GM18858 (cell line): Measurements from ENCODE around the gene HOXB7.

ENCODE experiments used
- ATAC-seq: cut with Tn5 transposase; IDR thresholded peaks from one replicate; pipeline ENCODE4 v1.9.1; 2021; ENCODE audit not compliant: unreplicated experiment

Gene HOXB7

GRCh38 chr17:48568499-48569239 lies 42.1 kb downstream of the HOXB7 start:
- no peak for ATAC-seq

DNA sequence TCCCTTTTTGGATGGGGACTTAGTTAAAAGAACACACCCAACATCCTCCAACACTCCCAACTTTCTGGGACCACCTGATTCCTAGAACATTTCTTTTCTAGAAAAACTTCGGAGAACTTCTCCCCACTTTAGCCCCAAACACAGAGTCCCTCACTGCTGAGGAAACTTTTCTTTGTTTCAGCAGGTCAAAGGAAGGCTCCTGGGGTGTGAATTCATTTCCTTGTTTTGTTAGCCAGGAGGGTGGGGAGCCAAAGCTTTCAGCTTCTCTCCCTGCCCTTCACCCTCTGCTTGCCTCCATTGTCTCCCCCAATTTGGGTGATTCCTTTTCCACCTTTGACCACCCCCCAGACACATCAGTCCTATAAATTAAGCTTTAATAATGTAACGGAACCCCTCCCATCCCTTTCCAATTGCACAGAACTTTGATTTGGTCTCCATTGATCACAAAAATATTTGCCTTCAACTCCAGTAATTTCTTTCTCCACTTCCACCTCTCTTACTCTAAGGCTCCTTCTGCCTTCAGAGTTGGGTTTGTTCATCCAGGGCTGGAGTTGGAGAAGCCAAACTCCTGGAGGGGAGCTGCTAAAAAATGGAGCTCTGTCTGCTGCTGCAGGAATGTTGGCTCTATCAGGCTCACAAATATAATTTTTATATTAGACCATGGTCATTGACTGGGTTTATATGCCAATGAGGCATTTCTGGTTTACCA lies 43.0 kb downstream of the HOXB7 start:
- no peak for ATAC-seq

GRCh38 chr17:48567209-48567608 lies 43.6 kb downstream of the HOXB7 start:
- no peak for ATAC-seq

GRCh38 chr17:48566717-48567116 lies 44.1 kb downstream of the HOXB7 start:
- ATAC-seq: no peak

DNA sequence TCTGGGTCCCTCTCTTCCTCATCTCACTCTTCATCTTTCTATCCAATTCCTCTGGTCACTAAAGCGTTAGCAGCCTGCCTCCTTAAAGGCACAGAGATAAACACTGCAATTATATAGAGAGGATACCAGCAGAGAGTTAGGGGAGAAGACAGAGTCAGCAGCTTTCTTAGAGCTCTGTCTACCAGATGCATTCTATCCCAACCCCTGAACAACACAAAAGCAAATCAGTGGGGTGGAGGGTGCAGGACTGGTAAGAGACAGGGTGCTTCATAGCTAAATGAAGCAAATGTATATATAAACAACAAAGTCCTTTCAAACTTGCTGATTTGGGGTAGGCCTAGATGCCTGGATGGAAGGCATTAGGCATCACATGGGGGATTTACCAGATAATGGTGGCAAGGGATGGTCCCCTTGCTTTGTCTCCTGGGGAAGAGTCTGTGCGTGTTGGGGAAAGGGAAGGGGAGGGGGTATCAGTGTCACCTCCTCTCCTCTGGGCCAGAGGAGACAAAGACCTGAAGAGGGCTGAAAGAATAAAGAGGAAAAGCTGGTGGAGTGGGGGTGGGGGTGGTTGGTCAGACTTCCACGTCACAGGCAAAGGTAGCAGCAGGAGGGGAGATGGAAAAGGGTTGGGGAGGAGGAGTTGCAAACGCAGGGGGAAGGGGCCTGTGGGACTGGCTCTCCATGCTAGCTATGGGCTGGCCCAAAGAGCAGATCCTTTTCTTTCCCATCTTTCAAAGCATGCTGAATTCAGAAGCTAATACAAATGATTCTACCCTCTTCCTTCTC lies 44.7 kb downstream of the HOXB7 start:
- no peak for ATAC-seq

DNA sequence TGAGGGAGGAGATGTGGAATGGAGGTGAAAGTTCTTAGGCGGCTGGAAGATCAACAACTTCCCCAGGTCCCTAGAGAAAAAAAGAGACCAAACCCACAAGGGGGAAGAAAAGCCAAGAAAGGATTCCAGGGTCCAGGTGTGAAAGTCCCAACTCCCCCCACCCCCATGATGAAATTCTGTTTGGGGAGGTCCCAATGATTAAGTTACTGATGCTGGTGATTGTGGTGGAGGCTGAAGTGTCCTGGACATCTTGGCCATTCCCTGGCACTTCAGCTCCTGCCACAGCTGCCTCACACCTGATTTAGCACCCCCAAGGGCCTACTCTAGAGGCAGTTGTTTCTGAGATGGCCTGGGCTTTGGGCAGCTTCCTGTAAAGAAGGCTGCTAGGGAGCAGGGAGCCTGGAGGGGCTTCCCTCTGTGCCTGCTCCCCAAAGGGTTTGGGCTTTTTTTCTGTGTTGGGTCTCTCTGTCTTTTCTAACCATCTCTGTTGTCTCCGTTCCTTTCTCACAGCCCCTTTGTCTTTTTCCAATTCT lies 45.7 kb downstream of the HOXB7 start:
- ATAC-seq: no peak

- no peak for ATAC-seq
These were observed 46.4 kb downstream of the HOXB7 start for GRCh38 chr17:48564188-48565021.

- ATAC-seq: no peak
These were observed 47.0 kb downstream of the HOXB7 start for GRCh38 chr17:48563867-48564187.

- no peak for ATAC-seq
These were observed 47.4 kb downstream of the HOXB7 start for GRCh38 chr17:48563385-48563838.

GRCh38 chr17:48562934-48563333 lies 47.9 kb downstream of the HOXB7 start:
- ATAC-seq: no peak

GRCh38 chr17:48561884-48562810 lies 48.7 kb downstream of the HOXB7 start:
- no peak for ATAC-seq

DNA sequence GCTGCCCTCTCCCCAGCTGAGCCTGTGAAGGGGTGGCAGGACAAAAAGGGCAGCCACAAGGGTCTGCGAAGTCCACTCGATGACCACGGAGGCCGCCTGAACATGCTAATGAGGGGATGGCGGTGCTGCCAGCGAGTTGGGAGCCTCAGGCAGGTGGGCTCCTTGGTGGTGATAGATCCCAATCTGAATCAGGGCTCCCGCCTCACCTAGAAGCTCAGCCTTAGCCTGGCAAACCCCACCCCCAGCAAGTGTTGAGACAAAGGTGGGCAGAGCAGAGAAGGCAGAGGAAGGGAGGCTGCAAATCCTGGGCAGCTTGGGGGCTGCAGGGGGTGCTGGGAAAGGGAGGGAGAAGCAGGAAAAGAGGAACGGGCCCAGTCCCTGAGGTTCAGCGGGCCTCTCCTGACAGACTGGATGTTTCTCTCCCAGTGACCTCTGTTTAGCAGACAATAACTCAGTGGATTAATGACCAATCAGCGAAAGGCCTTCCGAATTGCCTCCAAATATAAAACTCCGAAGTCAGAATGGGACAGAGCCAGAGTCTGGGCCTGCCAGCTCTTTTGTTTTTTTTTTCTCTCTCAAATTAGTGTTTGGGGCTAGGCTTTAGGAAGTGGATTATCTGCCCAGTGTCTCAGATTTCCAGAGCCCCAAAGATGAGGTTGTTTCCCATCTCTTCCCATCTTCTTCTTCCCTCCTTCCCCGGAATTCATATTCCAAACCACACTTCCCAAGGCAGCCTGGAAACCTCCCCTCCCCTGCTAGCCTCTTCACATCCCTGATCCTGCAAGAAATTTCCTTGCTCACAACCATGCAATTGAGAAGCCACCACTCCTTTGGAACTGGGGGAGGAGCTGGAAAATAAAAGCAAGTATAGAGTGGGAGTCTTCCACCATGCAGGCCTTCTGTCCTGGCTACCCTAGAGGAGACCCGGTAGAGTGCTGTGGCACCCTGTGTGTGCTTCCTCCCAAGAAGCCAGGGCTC lies 50.7 kb downstream of the HOXB7 start:
- ATAC-seq: no peak

DNA sequence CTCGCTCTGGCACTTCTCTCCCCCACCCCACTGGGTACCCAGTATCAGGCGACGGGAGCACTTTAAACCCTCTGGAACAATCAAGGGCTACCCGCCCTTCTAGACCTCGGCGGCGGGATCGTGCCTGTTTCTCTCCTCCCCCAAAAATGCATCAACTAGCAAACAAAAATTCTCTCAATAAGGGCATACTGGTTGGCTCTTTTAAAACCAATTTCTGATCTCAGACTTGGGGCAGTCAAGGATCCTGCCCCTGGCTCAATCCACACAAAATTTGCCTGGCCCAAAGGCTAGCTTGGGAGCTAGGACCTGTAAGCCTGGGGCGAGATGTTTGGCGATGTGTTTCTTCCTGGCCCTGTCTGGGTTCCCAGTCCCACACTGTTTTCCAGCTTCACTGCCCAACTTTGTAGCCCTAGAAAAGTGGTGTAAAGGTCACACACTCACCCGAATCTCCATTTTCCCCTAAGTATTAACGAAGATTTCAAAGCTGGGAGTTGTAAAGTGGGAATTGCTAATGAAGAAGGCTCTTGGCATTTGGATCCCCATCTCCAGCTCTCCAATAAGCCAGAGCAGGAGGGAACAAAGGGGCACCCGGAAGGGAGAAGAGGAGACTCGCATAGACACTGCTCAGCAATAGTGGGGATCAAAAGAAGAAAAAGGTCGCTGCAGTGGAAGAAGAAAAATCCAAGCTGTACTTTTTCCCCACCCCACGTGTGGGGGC lies 51.5 kb downstream of the HOXB7 start:
- no peak for ATAC-seq

GRCh38 chr17:48558831-48559121 lies 52.0 kb downstream of the HOXB7 start:
- ATAC-seq: no peak

DNA sequence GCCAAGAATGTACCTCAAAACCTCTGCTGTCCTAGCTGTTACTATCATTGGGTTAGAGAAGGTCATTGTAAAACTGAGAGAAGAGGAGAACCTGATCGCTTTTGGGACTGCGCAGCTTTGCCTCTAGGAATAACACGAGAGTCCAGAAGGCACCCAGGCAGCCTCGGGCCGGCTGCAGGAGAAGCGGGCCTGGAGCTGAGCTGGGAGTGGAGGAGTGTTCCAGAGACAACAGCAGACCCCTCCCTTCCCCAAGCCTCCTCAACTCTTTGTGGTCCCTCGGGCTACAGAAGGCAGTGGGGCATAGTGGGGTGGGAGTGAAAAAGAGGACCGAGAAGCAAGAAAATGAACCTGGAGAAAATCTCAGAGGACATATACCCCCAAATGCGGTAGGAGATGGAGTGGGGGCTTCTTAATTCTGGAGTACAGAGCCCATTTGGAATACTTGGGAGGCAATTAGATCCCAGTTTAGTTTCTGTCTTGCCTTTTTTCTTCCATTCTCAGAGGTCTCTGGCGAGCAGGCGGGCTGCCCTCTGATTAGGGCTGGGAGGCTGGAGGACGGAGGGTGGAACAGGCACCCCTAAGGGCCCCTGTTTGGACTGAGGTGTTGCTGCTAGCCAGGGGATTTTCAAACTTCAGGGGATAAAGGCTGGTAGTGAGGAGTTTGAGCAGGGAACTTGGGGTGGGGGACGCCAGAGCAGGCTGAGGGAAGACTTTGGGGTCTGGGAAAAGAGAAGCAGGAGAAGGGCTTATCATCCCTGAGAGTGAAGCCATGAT lies 52.6 kb downstream of the HOXB7 start:
- no peak for ATAC-seq
